ENCODE measurements around the gene ZDHHC11.
"Not testable (repeated sequence)": the region's sequence is repeated elsewhere in the genome, so short reads cannot be mapped to it uniquely, and the experiment has no call there.

Gene ZDHHC11

DNA sequence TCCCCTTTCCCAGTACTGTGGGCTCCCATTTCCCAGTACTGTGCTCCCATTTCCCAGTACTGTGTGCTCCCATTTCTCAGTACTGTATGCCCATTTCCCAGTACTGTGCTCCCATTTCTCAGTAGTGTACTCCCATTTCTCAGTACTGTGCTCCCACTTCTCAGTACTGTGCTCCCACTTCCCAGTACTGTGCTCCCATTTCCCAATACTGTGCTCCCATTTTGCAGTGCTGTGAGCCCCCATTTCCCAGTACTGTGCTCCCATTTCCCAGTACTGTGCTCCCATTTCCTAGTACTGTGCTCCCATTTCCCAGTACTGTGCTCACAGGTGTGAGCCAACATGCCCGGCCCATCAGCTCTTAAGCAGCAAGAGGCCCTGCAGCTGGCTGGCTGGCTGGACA lies 54.9 kb downstream of the ZDHHC11 start:
- H3K27me3 ChIP-seq (ENCODE audit: low read depth, low read length); H2AFZ ChIP-seq (ENCODE audit: low read depth, low read length); H3K4me3 ChIP-seq (ENCODE audit: low read length); H4K20me1 ChIP-seq (ENCODE audit: insufficient read depth, low read length); H3K9me3 ChIP-seq (ENCODE audit: insufficient read depth, low read length); H3K79me2 ChIP-seq (ENCODE audit: low read length); H3K4me1 ChIP-seq (ENCODE audit: low read length); H3K36me3 ChIP-seq (replicated peaks; ENCODE audit: low read depth, low read length); H3K27ac ChIP-seq (ENCODE audit: low read length); H3K4me2 ChIP-seq (ENCODE audit: low read length); H3K9ac ChIP-seq (ENCODE audit: low read length): not testable (repeated sequence)

DNA sequence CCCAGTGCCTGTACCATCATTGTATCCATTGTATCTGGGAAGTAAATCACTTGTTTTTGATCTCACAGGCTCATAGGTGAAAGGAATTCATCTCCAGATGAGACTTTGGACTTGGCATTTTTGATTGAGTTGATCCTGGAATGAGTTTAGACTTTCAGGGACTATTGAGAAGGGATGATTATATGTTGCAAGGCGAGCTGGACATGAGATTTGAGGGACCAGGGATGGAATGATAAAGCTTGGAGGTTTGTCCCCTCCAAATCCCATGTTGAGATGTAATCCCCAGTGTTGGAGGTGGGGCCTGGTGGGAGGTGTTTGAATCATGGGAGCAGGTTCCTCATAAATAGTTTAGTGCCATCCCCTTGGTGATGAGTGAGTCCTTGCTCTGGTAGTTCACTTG lies 55.8 kb downstream of the ZDHHC11 start:
- not testable (repeated sequence) for H3K27me3 ChIP-seq (ENCODE audit: low read depth, low read length); H3K36me3 ChIP-seq (replicated peaks; ENCODE audit: low read depth, low read length); H3K4me3 ChIP-seq (ENCODE audit: low read length); H3K9me3 ChIP-seq (ENCODE audit: insufficient read depth, low read length); H3K79me2 ChIP-seq (ENCODE audit: low read length); H2AFZ ChIP-seq (ENCODE audit: low read depth, low read length); H3K27ac ChIP-seq (ENCODE audit: low read length); H4K20me1 ChIP-seq (ENCODE audit: insufficient read depth, low read length); H3K9ac ChIP-seq (ENCODE audit: low read length); H3K4me1 ChIP-seq (ENCODE audit: low read length); H3K4me2 ChIP-seq (ENCODE audit: low read length)

DNA sequence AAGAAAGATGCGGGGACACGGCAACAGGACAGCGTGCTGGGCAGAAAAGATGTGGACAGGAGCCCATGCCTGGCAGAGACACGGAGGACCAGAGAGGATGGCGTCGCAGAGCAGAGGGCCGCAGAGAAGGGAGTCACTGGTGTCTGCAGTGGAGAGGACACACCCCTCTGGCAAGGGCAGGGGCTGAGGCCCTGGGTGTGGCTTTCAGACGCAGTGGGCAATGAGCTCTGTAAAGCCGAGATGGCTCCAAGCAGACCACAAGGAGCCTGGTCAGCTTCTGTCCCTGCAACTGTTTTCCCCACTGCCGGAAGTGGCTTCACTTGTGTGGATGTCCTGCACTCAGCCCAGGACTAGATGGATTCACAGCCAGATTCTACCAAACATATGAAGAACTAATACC lies 62.1 kb downstream of the ZDHHC11 start:
- H2AFZ ChIP-seq (ENCODE audit: low read depth, low read length); H3K9me3 ChIP-seq (ENCODE audit: insufficient read depth, low read length); H3K9ac ChIP-seq (ENCODE audit: low read length); H3K4me2 ChIP-seq (ENCODE audit: low read length); H3K27ac ChIP-seq (ENCODE audit: low read length); H4K20me1 ChIP-seq (ENCODE audit: insufficient read depth, low read length); H3K36me3 ChIP-seq (replicated peaks; ENCODE audit: low read depth, low read length); H3K4me3 ChIP-seq (ENCODE audit: low read length); H3K79me2 ChIP-seq (ENCODE audit: low read length); H3K4me1 ChIP-seq (ENCODE audit: low read length); H3K27me3 ChIP-seq (ENCODE audit: low read depth, low read length): not testable (repeated sequence)

DNA sequence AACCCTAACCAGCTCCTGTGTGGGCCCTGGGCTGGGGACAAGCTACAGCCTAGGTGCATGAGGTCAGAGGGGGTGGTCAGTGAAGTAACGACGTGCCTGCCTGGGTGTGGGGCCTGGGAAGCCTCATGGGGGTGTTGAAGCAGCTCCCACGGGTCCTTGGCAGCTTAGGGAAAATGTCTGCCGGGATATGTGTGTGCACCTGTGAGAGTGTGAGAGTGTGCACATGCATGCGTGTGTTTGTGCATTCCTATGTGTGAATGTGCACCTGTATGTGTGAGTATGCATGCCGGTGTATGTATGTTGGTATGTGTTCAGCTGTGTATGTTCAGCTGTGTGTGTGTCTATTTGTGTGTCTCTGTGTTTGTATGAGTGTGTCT lies 62.9 kb downstream of the ZDHHC11 start:
- not testable (repeated sequence) for H3K4me1 ChIP-seq (ENCODE audit: low read length); H3K36me3 ChIP-seq (replicated peaks; ENCODE audit: low read depth, low read length); H3K4me2 ChIP-seq (ENCODE audit: low read length); H3K4me3 ChIP-seq (ENCODE audit: low read length); H3K9me3 ChIP-seq (ENCODE audit: insufficient read depth, low read length); H3K27me3 ChIP-seq (ENCODE audit: low read depth, low read length); H3K27ac ChIP-seq (ENCODE audit: low read length); H4K20me1 ChIP-seq (ENCODE audit: insufficient read depth, low read length); H3K79me2 ChIP-seq (ENCODE audit: low read length); H2AFZ ChIP-seq (ENCODE audit: low read depth, low read length); H3K9ac ChIP-seq (ENCODE audit: low read length)

DNA sequence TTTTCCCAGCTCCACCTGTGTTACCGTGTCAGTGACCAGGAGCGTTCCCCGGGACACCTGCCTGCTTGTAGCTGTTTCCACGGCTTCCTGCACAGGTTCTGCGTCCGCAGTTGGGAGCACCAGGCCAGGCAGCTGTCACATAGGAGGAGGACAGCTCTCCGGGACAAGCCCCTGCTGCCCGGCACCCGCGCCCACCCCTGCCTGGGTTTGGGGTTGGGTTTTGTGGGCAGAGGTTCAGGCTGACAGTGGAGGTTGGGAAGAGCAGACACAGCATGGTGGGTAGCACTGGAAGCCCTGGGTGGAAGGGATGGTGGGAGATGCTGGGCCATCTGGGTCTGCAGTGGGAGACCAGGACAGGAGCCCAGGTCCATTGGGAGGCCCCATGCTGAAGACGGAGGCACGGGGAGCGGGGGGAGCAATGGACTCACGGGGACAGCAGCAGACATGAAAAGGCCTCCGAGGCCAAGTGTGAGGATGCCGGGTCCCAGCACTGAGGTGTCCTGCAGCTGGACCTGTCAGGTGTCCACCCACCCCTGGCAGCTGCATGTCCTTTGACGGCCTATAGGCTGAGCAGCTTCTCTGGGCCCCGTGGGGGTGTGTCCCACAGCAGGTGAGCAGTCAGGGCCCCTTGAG lies 63.4 kb downstream of the ZDHHC11 start:
- not testable (repeated sequence) for H2AFZ ChIP-seq (ENCODE audit: low read depth, low read length); H3K27me3 ChIP-seq (ENCODE audit: low read depth, low read length); H3K9me3 ChIP-seq (ENCODE audit: insufficient read depth, low read length); H3K4me2 ChIP-seq (ENCODE audit: low read length); H3K4me3 ChIP-seq (ENCODE audit: low read length); H3K27ac ChIP-seq (ENCODE audit: low read length); H3K4me1 ChIP-seq (ENCODE audit: low read length); H3K79me2 ChIP-seq (ENCODE audit: low read length); H4K20me1 ChIP-seq (ENCODE audit: insufficient read depth, low read length); H3K36me3 ChIP-seq (replicated peaks; ENCODE audit: low read depth, low read length); H3K9ac ChIP-seq (ENCODE audit: low read length)

DNA sequence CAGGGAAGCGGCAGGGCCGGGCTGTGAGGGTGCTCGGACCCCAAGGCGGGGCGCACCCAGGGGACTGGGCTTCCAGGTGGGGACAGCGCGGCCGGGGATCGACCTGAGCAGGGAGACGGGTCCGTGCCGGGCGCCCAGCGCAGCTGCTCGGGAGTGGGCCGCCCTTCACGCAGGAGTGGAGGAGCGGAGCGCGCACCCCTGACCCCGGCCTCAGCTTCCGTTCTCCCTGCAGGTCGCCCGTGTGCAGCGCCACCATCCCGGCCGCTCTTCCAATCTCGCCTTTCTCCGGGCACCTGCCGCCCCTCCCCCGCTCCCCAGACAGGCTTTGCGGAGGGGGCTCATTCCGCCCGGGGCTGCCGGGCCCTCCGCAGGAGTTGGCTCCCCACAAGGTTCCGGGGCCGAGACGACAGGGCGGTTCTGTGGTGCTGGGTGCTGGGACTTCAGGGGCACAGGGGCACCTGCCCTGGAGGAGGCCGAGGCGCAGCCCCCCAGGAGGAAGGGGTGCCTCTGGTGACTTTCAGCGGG lies 65.5 kb downstream of the ZDHHC11 start:
- not testable (repeated sequence) for H3K4me1 ChIP-seq (ENCODE audit: low read length); H3K9me3 ChIP-seq (ENCODE audit: insufficient read depth, low read length); H4K20me1 ChIP-seq (ENCODE audit: insufficient read depth, low read length); H3K4me3 ChIP-seq (ENCODE audit: low read length); H3K27me3 ChIP-seq (ENCODE audit: low read depth, low read length); H3K36me3 ChIP-seq (replicated peaks; ENCODE audit: low read depth, low read length); H3K27ac ChIP-seq (ENCODE audit: low read length); H3K9ac ChIP-seq (ENCODE audit: low read length); H3K4me2 ChIP-seq (ENCODE audit: low read length); H2AFZ ChIP-seq (ENCODE audit: low read depth, low read length); H3K79me2 ChIP-seq (ENCODE audit: low read length)

DNA sequence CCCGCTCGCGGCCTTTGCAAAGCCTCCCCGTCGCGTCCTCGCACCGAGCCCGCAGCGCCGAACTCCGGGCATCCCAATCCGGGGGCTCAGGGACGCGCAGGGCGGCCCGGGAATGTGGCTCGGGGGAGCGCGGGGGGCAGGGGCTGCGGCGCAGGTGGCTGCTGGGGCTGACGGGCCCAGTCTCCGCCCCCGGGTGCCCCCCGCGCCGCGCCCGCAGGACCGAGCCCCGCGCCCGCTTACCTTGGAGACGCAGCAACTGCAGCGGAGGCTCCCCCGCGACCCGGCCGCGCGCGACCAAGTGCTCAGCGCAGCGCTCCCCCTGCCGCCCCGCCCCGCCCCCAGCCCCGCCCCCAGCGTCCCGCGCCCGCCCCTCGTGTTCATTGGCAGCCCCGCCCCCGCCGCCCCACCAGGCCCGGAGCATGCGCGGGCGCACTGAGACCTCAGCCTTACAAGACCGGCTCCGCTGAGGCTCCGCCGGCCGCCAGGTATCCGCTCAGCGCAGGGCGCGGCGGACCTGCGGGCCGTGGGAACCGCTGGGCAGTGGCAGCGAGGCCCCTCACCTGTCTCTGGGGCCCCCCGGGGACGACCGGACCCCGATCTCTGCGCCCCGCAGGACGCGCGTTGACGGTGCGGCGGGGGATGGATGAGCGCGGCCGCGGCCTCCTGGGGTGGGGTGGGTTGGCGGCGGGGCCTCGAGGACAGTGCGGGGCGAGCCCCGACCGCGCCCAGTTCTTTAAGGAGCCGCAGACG lies 66.2 kb downstream of the ZDHHC11 start, which contains the start of gene ZDHHC11B:
Gene ZDHHC11B (minus strand): TSS at position 302 of the 750 bp plus-strand sequence. CDS start 17,810 bp downstream, outside the sequence.
- not testable (repeated sequence) for H4K20me1 ChIP-seq (ENCODE audit: insufficient read depth, low read length); H3K4me1 ChIP-seq (ENCODE audit: low read length); H3K9ac ChIP-seq (ENCODE audit: low read length); H3K27ac ChIP-seq (ENCODE audit: low read length); H3K4me3 ChIP-seq (ENCODE audit: low read length); H3K4me2 ChIP-seq (ENCODE audit: low read length); H2AFZ ChIP-seq (ENCODE audit: low read depth, low read length); H3K9me3 ChIP-seq (ENCODE audit: insufficient read depth, low read length); H3K27me3 ChIP-seq (ENCODE audit: low read depth, low read length); H3K36me3 ChIP-seq (replicated peaks; ENCODE audit: low read depth, low read length); H3K79me2 ChIP-seq (ENCODE audit: low read length)

DNA sequence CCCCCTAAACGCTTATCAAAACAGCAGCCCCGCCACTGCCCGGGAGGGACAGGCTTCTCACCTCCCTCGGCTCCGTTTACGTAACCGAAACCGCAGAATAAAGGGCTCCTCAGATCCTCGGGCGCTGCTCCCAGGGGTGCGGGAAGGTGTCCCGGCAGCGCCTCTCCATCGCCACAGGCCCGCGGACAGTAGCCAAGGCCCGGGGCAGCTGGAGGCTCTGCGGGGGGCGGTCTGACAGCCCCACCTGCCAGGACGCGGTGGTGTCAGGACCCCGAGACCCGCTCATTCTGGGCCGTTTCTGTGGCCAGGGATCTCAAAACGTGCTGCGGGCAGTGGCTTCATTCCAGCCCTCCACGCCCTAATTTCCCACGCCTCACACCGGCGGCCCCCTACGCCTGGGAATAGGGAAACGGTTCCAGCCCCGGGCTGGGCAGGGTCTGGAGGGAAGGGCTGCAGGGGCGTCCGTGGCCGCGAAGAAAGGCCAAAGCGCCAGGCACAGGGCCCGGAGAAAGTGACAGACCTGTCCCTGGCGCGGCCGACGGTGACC lies 66.8 kb downstream of the ZDHHC11 start:
- H3K4me3 ChIP-seq (ENCODE audit: low read length); H4K20me1 ChIP-seq (ENCODE audit: insufficient read depth, low read length); H3K79me2 ChIP-seq (ENCODE audit: low read length); H3K4me2 ChIP-seq (ENCODE audit: low read length); H3K4me1 ChIP-seq (ENCODE audit: low read length); H2AFZ ChIP-seq (ENCODE audit: low read depth, low read length); H3K27ac ChIP-seq (ENCODE audit: low read length); H3K27me3 ChIP-seq (ENCODE audit: low read depth, low read length); H3K9ac ChIP-seq (ENCODE audit: low read length); H3K36me3 ChIP-seq (replicated peaks; ENCODE audit: low read depth, low read length); H3K9me3 ChIP-seq (ENCODE audit: insufficient read depth, low read length): not testable (repeated sequence)

DNA sequence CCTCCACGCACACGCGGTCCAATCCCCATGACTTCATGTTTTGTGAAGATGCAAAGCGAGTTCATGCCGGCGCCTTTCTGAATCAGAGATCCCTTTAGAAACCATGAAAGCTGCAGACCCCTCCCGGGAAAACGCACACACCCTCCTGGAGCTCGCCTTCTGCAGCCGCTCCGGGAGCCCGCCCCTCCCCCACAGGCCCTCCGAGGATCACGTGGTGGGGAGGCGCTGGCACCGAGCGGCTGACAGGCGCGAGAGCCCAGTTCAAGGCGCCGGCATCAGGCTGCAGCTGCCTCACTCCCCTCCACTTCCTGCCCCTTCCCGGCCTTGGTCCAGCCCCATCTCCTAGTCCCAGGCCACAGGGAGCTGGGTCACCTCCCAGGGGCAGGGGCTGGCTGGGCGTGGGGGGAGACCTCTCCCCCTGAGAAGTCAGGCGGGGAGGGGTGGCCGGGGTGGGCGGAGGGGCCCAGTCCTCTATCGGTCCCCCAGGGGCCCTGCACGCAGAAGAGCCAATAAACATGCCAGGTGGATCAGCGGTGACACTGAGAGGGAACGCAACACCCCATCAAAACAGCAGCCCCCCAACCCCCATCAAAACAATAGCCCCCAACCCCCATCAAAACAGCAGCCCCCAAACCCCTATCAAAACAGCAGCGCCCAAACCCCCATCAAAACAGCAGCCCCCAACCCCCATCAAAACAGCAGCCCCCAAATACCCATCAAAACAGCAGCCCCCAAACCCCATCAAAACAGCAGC lies 67.6 kb downstream of the ZDHHC11 start:
- not testable (repeated sequence) for H2AFZ ChIP-seq (ENCODE audit: low read depth, low read length); H3K4me3 ChIP-seq (ENCODE audit: low read length); H3K4me1 ChIP-seq (ENCODE audit: low read length); H3K9ac ChIP-seq (ENCODE audit: low read length); H3K27me3 ChIP-seq (ENCODE audit: low read depth, low read length); H3K79me2 ChIP-seq (ENCODE audit: low read length); H3K36me3 ChIP-seq (replicated peaks; ENCODE audit: low read depth, low read length); H4K20me1 ChIP-seq (ENCODE audit: insufficient read depth, low read length); H3K27ac ChIP-seq (ENCODE audit: low read length); H3K9me3 ChIP-seq (ENCODE audit: insufficient read depth, low read length); H3K4me2 ChIP-seq (ENCODE audit: low read length)

Data from OCI-LY3 (cell line).